Suprapubic skin (tissue), 4 donors: ENCODE data around the gene PTPRN2. TPM values are rescaled to one million over a fixed set of nuclear protein-coding genes. Genes with fewer than 3 reads are reported as not detected.

Experiments used
- DNase-seq, 2 donors: peaks; one replicate each; pipeline ENCODE4 v3.0.0-alpha.2; 2019; ENCODE audit warnings: low spot score in 2 of 2
- H3K27ac ChIP-seq: fragments of 200-600 bp; sonication (generic); one replicate; pipeline ENCODE4 v1.5.1; 2019
- H3K27me3 ChIP-seq: fragments of 200-600 bp; sonication (generic); one replicate; pipeline ENCODE4 v1.5.1; 2019
- H3K36me3 ChIP-seq: fragments of 200-600 bp; sonication (generic); one replicate; pipeline ENCODE4 v1.5.1; 2019
- H3K4me1 ChIP-seq: fragments of 200-600 bp; sonication (generic); one replicate; pipeline ENCODE4 v1.5.1; 2019
- H3K4me3 ChIP-seq: fragments of 200-600 bp; sonication (generic); one replicate; pipeline ENCODE4 v1.5.1; 2019; ENCODE audit warnings: mild to moderate bottlenecking
- H3K9me3 ChIP-seq: fragments of 200-600 bp; sonication (generic); one replicate; pipeline ENCODE4 v1.5.1; 2019
- CTCF ChIP-seq, 2 donors: fragments of 200-600 bp in 1 of 2; fragments of 450-650 bp in 1 of 2; sonication (generic) in 1 of 2; IDR thresholded peaks; one replicate each; pipeline ENCODE4 v1.5.1; 2016 to 2019; ENCODE audit warnings: antibody characterized with exemption in 2 of 2, mild to moderate bottlenecking in 1 of 2, moderate library complexity in 1 of 2
- EP300 ChIP-seq: sonication (generic); formaldehyde crosslinking; IDR thresholded peaks from one replicate; pipeline ENCODE4 v1.6.1; 2017; ENCODE audit warnings: antibody characterized with exemption
- POLR2A ChIP-seq, 2 donors: fragments of 450-650 bp; IDR thresholded peaks; one replicate each; pipeline ENCODE4 v1.6.1; 2017; ENCODE audit warnings: antibody characterized with exemption in 2 of 2, mild to moderate bottlenecking in 2 of 2, moderate library complexity in 2 of 2
- POLR2AphosphoS5 ChIP-seq, 3 donors: sonication (generic); formaldehyde crosslinking; IDR thresholded peaks; one replicate each; pipeline ENCODE4 v1.6.1; 2017; ENCODE audit warnings: antibody characterized with exemption in 3 of 3
- WGBS: methylation state at CpG from one replicate; pipeline ENCODE4 v1.1.5; 2018; 5-methylcytosine and 5-hydroxymethylcytosine counted together
- total RNA-seq, 4 donors: library from RNA; depleted of rRNA; stranded (reverse); fragments of >200 nt; gene quantifications; one replicate each; pipeline ENCODE4 v1.1.0, GENCODE V29; 2016

Gene PTPRN2
- total RNA-seq, 4 donors from 2014 or later = 0.23 to 1.8 (median 1.3) TPM

DNA sequence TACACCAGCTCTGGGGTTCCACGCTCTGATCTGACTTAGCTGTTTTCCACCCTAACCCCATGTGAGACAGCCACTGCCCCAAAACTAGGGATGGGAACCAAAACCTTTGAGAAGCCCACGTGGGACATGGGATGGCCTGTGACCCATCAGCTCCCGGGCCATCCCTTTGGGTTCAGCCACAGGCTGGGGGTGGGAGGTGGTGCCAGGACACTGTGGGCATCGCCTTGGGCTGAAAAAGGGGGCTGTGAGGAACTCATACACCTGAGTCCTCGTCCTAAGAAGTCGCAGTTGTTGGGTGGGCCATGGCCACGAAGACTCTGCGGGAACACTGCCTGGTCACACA is 871.7 kb downstream of the PTPRN2 start:
- no peaks in the 10 kb centered on the region for H3K9me3 ChIP-seq
- no peak overlapping the region for H3K4me3 ChIP-seq
- no CpG with 5 or more reads among the region's 8 CpGs for WGBS
- no peak overlapping the region for H3K27ac ChIP-seq
- H3K27me3 ChIP-seq = no peaks in the 10 kb centered on the region
- H3K36me3 ChIP-seq = no peaks in the 10 kb centered on the region
- TF ChIP-seq EP300 = no peak
- no peak for TF ChIP-seq POLR2AphosphoS5 (IDR thresholded peaks at IDR 0.05)
- TF ChIP-seq POLR2A (IDR thresholded peaks at IDR 0.05) = no peak
- no peak for TF ChIP-seq CTCF (IDR thresholded peaks at IDR 0.05)
- DNase-seq = peak in 1 of 2 donors; percentile 49
- no peaks in the 10 kb centered on the region for H3K4me1 ChIP-seq

- peak in 1 of 2 donors; percentile 60 for DNase-seq
- TF ChIP-seq CTCF (IDR thresholded peaks at IDR 0.05) = no peak
- TF ChIP-seq POLR2AphosphoS5 (IDR thresholded peaks at IDR 0.05) = no peak
- no peak for TF ChIP-seq EP300
- no peak for TF ChIP-seq POLR2A (IDR thresholded peaks at IDR 0.05)
Observed at GRCh38 chr7:157715071-157715937, 872.3 kb downstream of the PTPRN2 start.

GRCh38 chr7:157714166-157715070 is 873.2 kb downstream of the PTPRN2 start:
- Histone ChIP-seq H3K4me3 (no peak overlapping the region), H3K9me3 (no peaks in the 10 kb centered on the region), H3K27me3 (no peaks in the 10 kb centered on the region), H3K4me1 (no peaks in the 10 kb centered on the region), H3K27ac (no peak overlapping the region), H3K36me3 (no peaks in the 10 kb centered on the region)
- WGBS = 87% methylated on average over 29 of the region's 29 CpGs
- peak in 1 of 2 donors; percentile 64 for DNase-seq
- no peak for TF ChIP-seq EP300

More at GRCh38 chr7:157715071-157715937, 872.3 kb downstream of the PTPRN2 start:
- Histone ChIP-seq H3K4me1 (no peaks in the 10 kb centered on the region), H3K4me3 (no peak overlapping the region), H3K36me3 (no peaks in the 10 kb centered on the region), H3K27ac (no peak overlapping the region), H3K27me3 (no peaks in the 10 kb centered on the region), H3K9me3 (no peaks in the 10 kb centered on the region)
- 87% methylated on average over 16 of the region's 25 CpGs for WGBS

GRCh38 chr7:157713591-157713990 is 874.0 kb downstream of the PTPRN2 start:
- WGBS = 84% methylated on average over 16 of the region's 16 CpGs
- H3K27ac ChIP-seq = no peak overlapping the region
- no peaks in the 10 kb centered on the region for H3K36me3 ChIP-seq
- no peaks in the 10 kb centered on the region for H3K9me3 ChIP-seq
- H3K27me3 ChIP-seq = no peaks in the 10 kb centered on the region
- TF ChIP-seq CTCF (IDR thresholded peaks at IDR 0.05) (no peak), POLR2AphosphoS5 (IDR thresholded peaks at IDR 0.05) (no peak), EP300 (no peak), POLR2A (IDR thresholded peaks at IDR 0.05) (no peak)
- DNase-seq = peak in 1 of 2 donors; percentile 60
- no peaks in the 10 kb centered on the region for H3K4me1 ChIP-seq
- H3K4me3 ChIP-seq = no peak overlapping the region

- Histone ChIP-seq H3K4me1 (no peaks in the 10 kb centered on the region), H3K27ac (no peak overlapping the region), H3K4me3 (no peak overlapping the region), H3K9me3 (no peaks in the 10 kb centered on the region), H3K27me3 (peaks cover 6% of the 10 kb centered on the region), H3K36me3 (no peaks in the 10 kb centered on the region)
- TF ChIP-seq EP300 (no peak), CTCF (IDR thresholded peaks at IDR 0.05) (no peak), POLR2AphosphoS5 (IDR thresholded peaks at IDR 0.05) (no peak), POLR2A (IDR thresholded peaks at IDR 0.05) (no peak)
- peak in 1 of 2 donors; percentile 65 for DNase-seq
- WGBS = 74% methylated on average over 14 of the region's 15 CpGs
Observed at GRCh38 chr7:157712666-157713235, 874.9 kb downstream of the PTPRN2 start.
